WTC11 (cell line): ENCODE data around the gene PDCD10. TPM values are rescaled to one million over a fixed set of nuclear protein-coding genes. Genes with fewer than 3 reads are reported as not detected.

Experiments used
- ATAC-seq: fragments of 200-7000 bp; cut with Tn5 transposase; 2 replicates; pipeline ENCODE4 v1.10.0; 2021; ENCODE audit warnings: mild to moderate bottlenecking, moderate library complexity
- CTCF ChIA-PET: fragments of 300-600 bp; sonication (Branson Sonifier 250); formaldehyde crosslinking; loops from one replicate; lab custom pipeline; 2021; ENCODE audit warnings: antibody characterized with exemption; lab: Charles Lee
- POLR2A ChIA-PET: fragments of 350-600 bp; sonication (Branson Sonifier 250); formaldehyde crosslinking; loops from one replicate; lab custom pipeline; 2021; ENCODE audit warnings: antibody characterized with exemption; lab: Charles Lee
- DNase-seq: peaks from one replicate; pipeline ENCODE4 v3.0.0; 2021; ENCODE audit warnings: low spot score
- H3K27ac Mint-ChIP-seq: 2 replicates; pipeline ENCODE4 v1.8.0; 2021; ENCODE audit warnings: mixed read lengths
- H3K27me3 Mint-ChIP-seq: 2 replicates; pipeline ENCODE4 v1.8.0; 2021; ENCODE audit warnings: low read depth, mild to moderate bottlenecking, moderate library complexity, mixed read lengths
- H3K36me3 Mint-ChIP-seq: 2 replicates; pipeline ENCODE4 v1.8.0; 2021; ENCODE audit warnings: mixed read lengths
- H3K4me1 Mint-ChIP-seq: 2 replicates; pipeline ENCODE4 v1.8.0; 2022; ENCODE audit warnings: mixed read lengths
- H3K4me3 Mint-ChIP-seq: 2 replicates; pipeline ENCODE4 v1.8.0; 2021; ENCODE audit warnings: mild to moderate bottlenecking, moderate library complexity, mixed read lengths
- H3K9me3 Mint-ChIP-seq: 2 replicates; pipeline ENCODE4 v1.8.0; 2021; ENCODE audit warnings: mixed read lengths
- ATF2 ChIP-seq: sonication (generic); formaldehyde crosslinking; IDR thresholded peaks from 2 replicates; pipeline ENCODE4 v1.8.1; 2022; ENCODE audit warnings: low read depth, missing genetic modification reagents, borderline replicate concordance
- ETV6 ChIP-seq: sonication (generic); formaldehyde crosslinking; IDR thresholded peaks from 2 replicates; pipeline ENCODE4 v1.8.1; 2022; ENCODE audit warnings: mild to moderate bottlenecking, missing genetic modification reagents
- FOXP1 ChIP-seq: sonication (generic); formaldehyde crosslinking; IDR thresholded peaks from 2 replicates; pipeline ENCODE4 v1.8.0; 2022; ENCODE audit warnings: missing genetic modification reagents, mild to moderate bottlenecking, moderate library complexity, borderline replicate concordance
- IRF1 ChIP-seq: sonication (generic); formaldehyde crosslinking; IDR thresholded peaks from 2 replicates; pipeline ENCODE4 v1.8.0; 2023; ENCODE audit warnings: missing genetic modification reagents
- JAZF1 ChIP-seq: fragments of 250-450 bp; sonication (Bioruptor Pico); IDR thresholded peaks from 2 replicates; pipeline ENCODE4 v1.9.0; 2021; ENCODE audit warnings: moderate library complexity, mild to moderate bottlenecking, inconsistent platforms
- JUN ChIP-seq: sonication (generic); formaldehyde crosslinking; IDR thresholded peaks from 2 replicates; pipeline ENCODE4 v1.8.0; 2023; ENCODE audit warnings: mild to moderate bottlenecking, missing genetic modification reagents
- KAT7 ChIP-seq: sonication (generic); formaldehyde crosslinking; IDR thresholded peaks from 2 replicates; pipeline ENCODE4 v1.8.1; 2023; ENCODE audit warnings: missing genetic modification reagents, mild to moderate bottlenecking, borderline replicate concordance
- MYBL2 ChIP-seq: sonication (generic); formaldehyde crosslinking; IDR thresholded peaks from 2 replicates; pipeline ENCODE4 v1.8.1; 2023; ENCODE audit warnings: mild to moderate bottlenecking, moderate library complexity, missing genetic modification reagents
- NFYB ChIP-seq: sonication (generic); formaldehyde crosslinking; conservative IDR thresholded peaks from 2 replicates; pipeline ENCODE4 v1.8.0; 2022; ENCODE audit warnings: low read depth, missing genetic modification reagents
- SMAD3 ChIP-seq: sonication (generic); formaldehyde crosslinking; IDR thresholded peaks from 2 replicates; pipeline ENCODE4 v1.8.0; 2022; ENCODE audit warnings: missing genetic modification reagents, mild to moderate bottlenecking, borderline replicate concordance
- SMAD4 ChIP-seq: sonication (generic); formaldehyde crosslinking; IDR thresholded peaks from 2 replicates; pipeline ENCODE4 v1.8.0; 2022; ENCODE audit warnings: mild to moderate bottlenecking, missing genetic modification reagents
- SOX15 ChIP-seq: fragments of 250-450 bp; sonication (Bioruptor Pico); IDR thresholded peaks from 2 replicates; pipeline ENCODE4 v1.9.0; 2021; ENCODE audit warnings: mild to moderate bottlenecking
- ZBTB21 ChIP-seq: sonication (generic); formaldehyde crosslinking; IDR thresholded peaks from 2 replicates; pipeline ENCODE4 v1.8.1; 2023; ENCODE audit warnings: mild to moderate bottlenecking, missing genetic modification reagents, borderline replicate concordance
- ZMAT4 ChIP-seq: fragments of 250-450 bp; sonication (Bioruptor Pico); IDR thresholded peaks from 2 replicates; pipeline ENCODE4 v1.9.0; 2021; ENCODE audit warnings: mild to moderate bottlenecking
- ZNF121 ChIP-seq: sonication (generic); formaldehyde crosslinking; IDR thresholded peaks from 2 replicates; pipeline ENCODE4 v1.8.0; 2023; ENCODE audit warnings: missing genetic modification reagents
- ZNF232 ChIP-seq: sonication (generic); formaldehyde crosslinking; IDR thresholded peaks from 2 replicates; pipeline ENCODE4 v1.8.0; 2022; ENCODE audit warnings: mild to moderate bottlenecking, missing genetic modification reagents
- ZNF263 ChIP-seq: sonication (generic); formaldehyde crosslinking; IDR thresholded peaks from 2 replicates; pipeline ENCODE4 v1.8.1; 2022; ENCODE audit warnings: low read depth, mild to moderate bottlenecking, moderate library complexity, missing genetic modification reagents
- ZNF416 ChIP-seq: fragments of 250-450 bp; sonication (Bioruptor Pico); IDR thresholded peaks from 2 replicates; pipeline ENCODE4 v1.9.0; 2021; ENCODE audit warnings: mild to moderate bottlenecking, inconsistent platforms
- ZNF423 ChIP-seq: fragments of 250-450 bp; sonication (Bioruptor Pico); IDR thresholded peaks from 2 replicates; pipeline ENCODE4 v2.1.2; 2022; ENCODE audit warnings: mild to moderate bottlenecking, moderate library complexity
- total RNA-seq: library from RNA; stranded (reverse); gene quantifications from 3 replicates; pipeline ENCODE4 v1.2.3, GENCODE V29; 2021
- TF ChIP-seq, protein P1 (sequence below): sonication (generic); formaldehyde crosslinking; IDR thresholded peaks from 2 replicates; pipeline ENCODE4 v1.8.1; 2023; ENCODE audit warnings: mild to moderate bottlenecking, missing genetic modification reagents, borderline replicate concordance
- TF ChIP-seq, protein P2 (sequence below): fragments of 250-450 bp; sonication (Bioruptor Pico); IDR thresholded peaks from 2 replicates; pipeline ENCODE4 v2.1.2; 2022; ENCODE audit warnings: mild to moderate bottlenecking, moderate library complexity
- TF ChIP-seq, protein P3 (sequence below): fragments of 250-450 bp; sonication (Bioruptor Pico); IDR thresholded peaks from 2 replicates; pipeline ENCODE4 v1.9.0; 2021; ENCODE audit warnings: moderate library complexity, mild to moderate bottlenecking, inconsistent platforms, borderline replicate concordance
- TF ChIP-seq, protein P4 (sequence below): fragments of 250-450 bp; sonication (Bioruptor Pico); conservative IDR thresholded peaks from 2 replicates; pipeline ENCODE4 v1.9.0; 2021; ENCODE audit warnings: mild to moderate bottlenecking

The PDCD10 gene
- total RNA-seq, 1 experiment from 2014 or later = 60.8 TPM

GRCh38 chr3:167723872-167724271, 10.8 kb downstream of the PDCD10 start:
- TF ChIP-seq ZBTB21 (no peak), NFYB (CRISPR knock-in tag) (no peak), ATF2 (CRISPR knock-in tag) (no peak), SOX15 (no peak), SMAD3 (CRISPR knock-in tag) (no peak), ZMAT4 (no peak), FOXP1 (no peak), ZNF232 (CRISPR knock-in tag) (no peak), ZNF121 (CRISPR knock-in tag) (no peak), MYBL2 (no peak), JUN (CRISPR knock-in tag) (no peak)
- Mint-ChIP-seq H3K4me3 (no peak overlapping the region), H3K27me3 (no peaks in the 10 kb centered on the region), H3K27ac (peak overlapping the region; percentile 88), H3K9me3 (peaks cover 17% of the 10 kb centered on the region), H3K36me3 (peaks cover 36% of the 10 kb centered on the region), H3K4me1 (peaks cover 54% of the 10 kb centered on the region)
- DNase-seq (no peak), ATAC-seq (no peak; the same call in 1 of the 2 replicates)
- ChIA-PET CTCF (interaction anchor here (1.5 to 1.9 kb wide), 2 partner anchors 17 to 344 kb away, joined by 7 read pairs; partner anchors contain the start of gene ZBBX), POLR2A (no interaction called here)

DNA sequence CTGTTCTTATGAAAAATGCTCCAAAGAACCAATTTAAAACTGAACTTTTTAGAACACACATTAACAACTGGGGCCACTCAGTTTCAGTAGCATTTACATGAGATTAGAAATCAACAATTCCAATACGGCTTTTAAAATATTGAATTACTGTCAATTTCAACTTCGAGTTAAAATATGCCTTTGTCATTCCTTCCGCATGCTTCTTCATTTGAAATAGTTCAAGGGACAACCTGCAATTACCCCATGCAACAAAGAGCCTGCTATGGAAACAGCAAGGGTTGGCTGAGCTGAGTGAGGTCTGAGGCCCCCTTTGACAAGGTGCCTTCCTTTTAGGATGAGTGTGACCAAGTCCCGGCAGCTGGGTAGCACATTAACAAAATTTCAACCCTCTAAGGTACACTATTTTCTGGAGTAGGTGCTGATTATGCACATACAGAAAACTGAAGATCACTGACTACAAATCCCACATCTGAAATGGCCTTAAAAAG, 11.6 kb downstream of the PDCD10 start:
- POLR2A ChIA-PET = interaction anchor here (2.0 kb wide), 1 partner anchor 13 kb away, joined by 5 read pairs; the partner anchor contains the start of gene SERPINI1
- peak overlapping the region; percentile 62; the same call in 1 of the 2 replicates for H3K27ac Mint-ChIP-seq
- peak; percentile 72 for ATAC-seq
- TF ChIP-seq, protein P1, sequence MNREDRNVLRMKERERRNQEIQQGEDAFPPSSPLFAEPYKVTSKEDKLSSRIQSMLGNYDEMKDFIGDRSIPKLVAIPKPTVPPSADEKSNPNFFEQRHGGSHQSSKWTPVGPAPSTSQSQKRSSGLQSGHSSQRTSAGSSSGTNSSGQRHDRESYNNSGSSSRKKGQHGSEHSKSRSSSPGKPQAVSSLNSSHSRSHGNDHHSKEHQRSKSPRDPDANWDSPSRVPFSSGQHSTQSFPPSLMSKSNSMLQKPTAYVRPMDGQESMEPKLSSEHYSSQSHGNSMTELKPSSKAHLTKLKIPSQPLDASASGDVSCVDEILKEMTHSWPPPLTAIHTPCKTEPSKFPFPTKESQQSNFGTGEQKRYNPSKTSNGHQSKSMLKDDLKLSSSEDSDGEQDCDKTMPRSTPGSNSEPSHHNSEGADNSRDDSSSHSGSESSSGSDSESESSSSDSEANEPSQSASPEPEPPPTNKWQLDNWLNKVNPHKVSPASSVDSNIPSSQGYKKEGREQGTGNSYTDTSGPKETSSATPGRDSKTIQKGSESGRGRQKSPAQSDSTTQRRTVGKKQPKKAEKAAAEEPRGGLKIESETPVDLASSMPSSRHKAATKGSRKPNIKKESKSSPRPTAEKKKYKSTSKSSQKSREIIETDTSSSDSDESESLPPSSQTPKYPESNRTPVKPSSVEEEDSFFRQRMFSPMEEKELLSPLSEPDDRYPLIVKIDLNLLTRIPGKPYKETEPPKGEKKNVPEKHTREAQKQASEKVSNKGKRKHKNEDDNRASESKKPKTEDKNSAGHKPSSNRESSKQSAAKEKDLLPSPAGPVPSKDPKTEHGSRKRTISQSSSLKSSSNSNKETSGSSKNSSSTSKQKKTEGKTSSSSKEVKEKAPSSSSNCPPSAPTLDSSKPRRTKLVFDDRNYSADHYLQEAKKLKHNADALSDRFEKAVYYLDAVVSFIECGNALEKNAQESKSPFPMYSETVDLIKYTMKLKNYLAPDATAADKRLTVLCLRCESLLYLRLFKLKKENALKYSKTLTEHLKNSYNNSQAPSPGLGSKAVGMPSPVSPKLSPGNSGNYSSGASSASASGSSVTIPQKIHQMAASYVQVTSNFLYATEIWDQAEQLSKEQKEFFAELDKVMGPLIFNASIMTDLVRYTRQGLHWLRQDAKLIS = no peak
- TF ChIP-seq ZNF263 (CRISPR knock-in tag) (no peak), JAZF1 (CRISPR knock-in tag) (no peak), ZNF416 (no peak), SMAD4 (CRISPR knock-in tag) (no peak), ETV6 (CRISPR knock-in tag) (no peak), IRF1 (no peak), ZNF423 (CRISPR knock-in tag) (no peak), KAT7 (CRISPR knock-in tag) (no peak)
- TF ChIP-seq, protein P2, sequence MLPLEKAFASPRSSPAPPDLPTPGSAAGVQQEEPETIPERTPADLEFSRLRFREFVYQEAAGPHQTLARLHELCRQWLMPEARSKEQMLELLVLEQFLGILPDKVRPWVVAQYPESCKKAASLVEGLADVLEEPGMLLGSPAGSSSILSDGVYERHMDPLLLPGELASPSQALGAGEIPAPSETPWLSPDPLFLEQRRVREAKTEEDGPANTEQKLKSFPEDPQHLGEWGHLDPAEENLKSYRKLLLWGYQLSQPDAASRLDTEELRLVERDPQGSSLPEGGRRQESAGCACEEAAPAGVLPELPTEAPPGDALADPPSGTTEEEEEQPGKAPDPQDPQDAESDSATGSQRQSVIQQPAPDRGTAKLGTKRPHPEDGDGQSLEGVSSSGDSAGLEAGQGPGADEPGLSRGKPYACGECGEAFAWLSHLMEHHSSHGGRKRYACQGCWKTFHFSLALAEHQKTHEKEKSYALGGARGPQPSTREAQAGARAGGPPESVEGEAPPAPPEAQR (CRISPR knock-in tag) = no peak
- TF ChIP-seq, protein P3, sequence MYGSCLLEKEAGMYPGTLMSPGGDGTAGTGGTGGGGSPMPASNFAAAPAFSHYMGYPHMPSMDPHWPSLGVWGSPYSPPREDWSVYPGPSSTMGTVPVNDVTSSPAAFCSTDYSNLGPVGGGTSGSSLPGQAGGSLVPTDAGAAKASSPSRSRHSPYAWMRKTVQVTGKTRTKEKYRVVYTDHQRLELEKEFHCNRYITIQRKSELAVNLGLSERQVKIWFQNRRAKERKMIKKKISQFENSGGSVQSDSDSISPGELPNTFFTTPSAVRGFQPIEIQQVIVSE (CRISPR knock-in tag) = no peak
- TF ChIP-seq, protein P4, sequence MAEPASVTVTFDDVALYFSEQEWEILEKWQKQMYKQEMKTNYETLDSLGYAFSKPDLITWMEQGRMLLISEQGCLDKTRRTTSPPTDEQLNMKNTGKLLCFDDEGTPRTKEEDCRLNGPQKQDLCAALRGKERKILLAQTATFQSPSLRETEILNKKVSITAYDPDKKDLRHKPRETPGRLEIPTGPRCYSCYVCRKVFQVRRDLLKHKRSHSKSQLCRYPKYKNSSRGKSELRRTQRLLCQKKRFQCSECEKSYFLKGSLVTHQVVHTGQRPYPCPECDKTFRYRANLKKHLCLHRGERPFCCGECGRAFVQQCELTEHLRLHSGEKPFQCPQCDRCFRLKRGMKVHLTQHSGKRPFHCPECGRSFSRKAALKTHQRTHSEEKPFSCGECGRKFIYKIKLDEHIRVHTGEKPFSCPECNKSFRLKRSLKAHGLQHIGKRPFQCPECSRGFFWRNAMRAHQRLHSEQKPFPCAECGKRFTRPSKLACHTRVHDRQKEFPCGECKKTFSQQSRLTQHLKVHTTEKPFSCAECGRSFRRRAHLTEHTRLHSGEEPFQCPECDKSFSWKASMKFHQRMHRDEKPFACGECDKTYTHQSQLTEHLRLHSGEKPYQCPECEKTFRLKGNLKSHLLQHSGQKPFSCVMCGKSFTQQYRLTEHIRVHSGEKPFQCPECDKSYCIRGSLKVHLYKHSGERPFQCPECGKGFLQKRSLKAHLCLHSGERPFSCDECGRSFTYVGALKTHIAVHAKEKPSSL (CRISPR knock-in tag) = no peak
- H3K4me1 Mint-ChIP-seq = peaks cover 46% of the 10 kb centered on the region
- H3K4me3 Mint-ChIP-seq = no peak overlapping the region
- H3K27me3 Mint-ChIP-seq = no peaks in the 10 kb centered on the region
- no peak for DNase-seq
- CTCF ChIA-PET = interaction anchor here (1.5 to 1.9 kb wide), 2 partner anchors 18 to 343 kb away, joined by 7 read pairs; partner anchors contain the start of gene ZBBX
- peaks cover 44% of the 10 kb centered on the region for H3K36me3 Mint-ChIP-seq
- H3K9me3 Mint-ChIP-seq = peaks cover 17% of the 10 kb centered on the region
